GM12878 (cell line): ENCODE measurements around the gene MAD1L1. TPM values are rescaled to one million over a fixed set of nuclear protein-coding genes. Genes with fewer than 3 reads are reported as not detected.

Source experiments
- ATAC-seq: fragments of 200-7000 bp; cut with Tn5 transposase; 3 replicates; pipeline ENCODE4 v1.9.1; 2020; ENCODE audit warnings: mild to moderate bottlenecking, moderate library complexity
- BruUV-seq: library from RNA; stranded (reverse); fragments of 400-500 nt; replicated peaks from 2 replicates; lab custom pipeline; 2021; lab: Mats Ljungman, UMichigan
- CTCF ChIA-PET: fragments of 300-600 bp; sonication (Branson Sonifier 250); formaldehyde crosslinking; extraction: SDS; loops from one replicate; lab custom pipeline; 2021; ENCODE audit warnings: inconsistent platforms; lab: Yijun Ruan, JAX
- POLR2A ChIA-PET: fragments of 350-600 bp; formaldehyde crosslinking; extraction: SDS; loops from one replicate; lab custom pipeline; 2021; ENCODE audit warnings: inconsistent platforms; lab: Charles Lee
- RAD21 ChIA-PET: fragments of 300-600 bp; sonication (Branson Sonifier 250); formaldehyde crosslinking; loops from one replicate; lab custom pipeline; 2023; ENCODE audit warnings: antibody characterized with exemption; ENCODE audit not compliant: unreplicated experiment; lab: Charles Lee
- SMC1A ChIA-PET: fragments of 300-600 bp; sonication (Branson Sonifier 250); formaldehyde crosslinking; loops from one replicate; lab custom pipeline; 2023; ENCODE audit not compliant: unreplicated experiment, uncharacterized antibody; lab: Charles Lee
- DNase-seq: peaks from one replicate; pipeline ENCODE4 v3.0.0-alpha.2; 2011; ENCODE audit warnings: low read depth, low spot score
- FAIRE-seq: peaks from 3 replicates; lab custom pipeline; 2011; peaks lifted over from hg19 to GRCh38; lab: Jason Lieb, UNC
- H2AFZ ChIP-seq: 2 replicates; pipeline ENCODE4 v1.6.0; 2011; ENCODE audit warnings: low read depth, low read length, control low read depth; ENCODE audit not compliant: control insufficient read depth
- H3K27ac ChIP-seq: 2 replicates; pipeline ENCODE4 v1.5.1; 2011; ENCODE audit warnings: control low read depth; ENCODE audit not compliant: control insufficient read depth, insufficient read depth
- H3K27me3 ChIP-seq, 2 experiments: replicated peaks in 1 of 2; 2 replicates each; pipeline versions ENCODE4 v1.6.0 to v1.6.1; 2011; ENCODE audit warnings: low read length in 1 of 2; ENCODE audit not compliant: control insufficient read depth in 2 of 2, insufficient read depth in 2 of 2
- H3K36me3 ChIP-seq, 2 experiments: 2 replicates each; pipeline ENCODE4 v1.5.1; 2011; ENCODE audit warnings: low read length in 1 of 2; ENCODE audit not compliant: control insufficient read depth in 2 of 2, insufficient read depth in 2 of 2
- H3K4me1 ChIP-seq: 2 replicates; pipeline ENCODE4 v1.6.1; 2011; ENCODE audit warnings: mild to moderate bottlenecking, low read length, moderate library complexity, mixed read lengths; ENCODE audit not compliant: control insufficient read depth, insufficient read depth
- H3K4me2 ChIP-seq: 2 replicates; pipeline ENCODE4 v1.6.0; 2011; ENCODE audit warnings: control low read depth; ENCODE audit not compliant: control insufficient read depth, insufficient read depth
- H3K4me3 ChIP-seq: fragments of 200-600 bp; sonication (generic); 2 replicates; pipeline ENCODE4 v1.5.1; 2016
- H3K79me2 ChIP-seq: 2 replicates; pipeline ENCODE4 v1.6.0; 2011; ENCODE audit warnings: low read length; ENCODE audit not compliant: control insufficient read depth, insufficient read depth
- H3K9ac ChIP-seq: 2 replicates; pipeline ENCODE4 v1.8.0; 2011; ENCODE audit warnings: low read length, control low read depth, mixed read lengths; ENCODE audit not compliant: control insufficient read depth, insufficient read depth
- H3K9me3 ChIP-seq: replicated peaks from 3 replicates; pipeline ENCODE4 v1.5.1; 2011; ENCODE audit warnings: mild to moderate bottlenecking, low read length; ENCODE audit not compliant: control insufficient read depth, insufficient read depth
- H4K20me1 ChIP-seq: 2 replicates; pipeline ENCODE4 v1.6.0; 2011; ENCODE audit not compliant: control insufficient read depth, insufficient read depth
- BACH1 ChIP-seq: fragments of 450-650 bp; IDR thresholded peaks from 2 replicates; pipeline ENCODE4 v1.6.1; 2017; ENCODE audit warnings: mild to moderate bottlenecking, borderline replicate concordance
- BHLHE40 ChIP-seq, 2 experiments: fragments of 450-650 bp in 1 of 2; IDR thresholded peaks; 2 replicates each; pipeline ENCODE4 v1.6.1; 2011 to 2017; ENCODE audit warnings: low read depth in 2 of 2, borderline replicate concordance in 1 of 2, improper control_type of control experiment in 1 of 2, low read length in 1 of 2, mild to moderate bottlenecking in 1 of 2
- DPF2 ChIP-seq: fragments of 450-650 bp; IDR thresholded peaks from 2 replicates; pipeline ENCODE4 v1.6.1; 2017; ENCODE audit warnings: mild to moderate bottlenecking
- HCFC1 ChIP-seq: fragments of 150-350 bp; IDR thresholded peaks from 2 replicates; pipeline ENCODE4 v1.6.1; 2014; ENCODE audit warnings: low read length
- PAX8 ChIP-seq: fragments of 450-650 bp; IDR thresholded peaks from 2 replicates; pipeline ENCODE4 v1.6.1; 2017; ENCODE audit warnings: mild to moderate bottlenecking, moderate library complexity
- WGBS: methylation state at CpG from one replicate; pipeline ENCODE4 v1.1.6; 2016; ENCODE audit warnings: low lambda C conversion rate; ENCODE audit not compliant: insufficient replicate concordance, insufficient coverage; ENCODE audit errors: missing lambda C conversion rate; 5-methylcytosine and 5-hydroxymethylcytosine counted together
- in situ Hi-C: fragments of 300-500 bp; cut with MboI; formaldehyde crosslinking; loops from 9 replicates; pipeline ENCODE4 v1.14.3; 2018; ENCODE audit warnings: mixed read lengths
- intact Hi-C: fragments of 100-400 bp; cut with micrococcal nuclease; formaldehyde crosslinking; loops from one replicate; pipeline ENCODE4 v1.14.2; 2022; ENCODE audit not compliant: unreplicated experiment
- polyA plus RNA-seq, 11 experiments: library from polyadenylated mRNA; depleted of rRNA in 4 of 11; unstranded in 6 of 11; stranded (reverse) in 5 of 11; fragments of >200 nt; fragmentation: Nextera tagmentation in 4 of 11; fragmentation: Illumina TruSeq in 1 of 11; extraction: Ambion mirVana in 4 of 11; extraction: Trizol in 1 of 11; gene quantifications; 1 replicate in 1 of 11; 2 replicates in 10 of 11; pipeline versions ENCODE4 v1.2.1 to v1.2.3, GENCODE V29; 2011 to 2016; ENCODE audit warnings: inconsistent platforms in 2 of 11, missing spikeins in 2 of 11, low read depth in 1 of 11
- total RNA-seq, 4 experiments: library from RNA; depleted of rRNA in 3 of 4; stranded (reverse); fragments of >200 nt in 3 of 4; fragmentation: Illumina TruSeq in 1 of 4; extraction: Trizol in 1 of 4; gene quantifications; 2 replicates each; pipeline versions ENCODE4 v1.2.1 to v1.2.3, GENCODE V29; 2013 to 2021
- TF ChIP-seq, protein P1 (sequence below): fragments of 450-650 bp; formaldehyde crosslinking; IDR thresholded peaks from 2 replicates; pipeline ENCODE4 v1.4.0; 2022; ENCODE audit warnings: mild to moderate bottlenecking, moderate library complexity
- TF ChIP-seq, protein P2 (sequence below): IDR thresholded peaks from 2 replicates; pipeline ENCODE4 v1.6.1; 2012; ENCODE audit warnings: low read length, inconsistent platforms
- TF ChIP-seq, protein P3 (sequence below): IDR thresholded peaks from 2 replicates; pipeline ENCODE4 v1.6.1; 2012; ENCODE audit warnings: improper control_type of control experiment, low read depth, low read length; ENCODE audit not compliant: insufficient replicate concordance

Gene MAD1L1
- total and polyA plus RNA-seq, 10 of the 15 experiments (the other 5 are each of a cell fraction or from before 2014, with no cell fraction given): 2.2 to 76.8 (median 38.3) TPM

DNA sequence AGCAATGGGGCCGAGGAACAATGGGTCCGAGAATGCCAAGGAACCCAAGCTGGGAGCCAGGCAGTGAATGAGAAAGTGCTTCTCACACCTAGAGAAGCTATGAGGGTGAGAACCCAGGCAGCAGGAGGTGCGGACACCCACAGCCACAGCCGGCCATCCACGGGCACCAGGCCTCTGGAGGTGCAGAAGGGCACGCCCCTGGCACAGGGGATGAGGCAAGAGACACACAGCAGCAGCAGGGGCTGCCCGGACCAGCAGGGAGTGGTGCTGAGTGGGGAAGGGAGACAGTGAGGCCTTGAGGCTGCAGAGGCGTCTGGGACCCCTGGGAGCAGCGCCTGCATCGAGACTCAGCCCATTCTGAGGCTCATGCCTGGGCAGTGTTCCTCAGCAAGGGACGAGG is 135.3 kb downstream of the MAD1L1 start:
- H2AFZ ChIP-seq: no peak overlapping the region
- SMC1A ChIA-PET: no interaction called here
- H3K79me2 ChIP-seq: no peaks in the 10 kb centered on the region; the same call in 1 of the 2 replicates
- DNase-seq (no peak), ATAC-seq (no peak), FAIRE-seq (no peak)
- CTCF ChIA-PET: no interaction called here
- peaks cover 0 to 4% of the 10 kb centered on the region in 2 experiments; a peak in 2 of 4 replicates for H3K36me3 ChIP-seq
- POLR2A ChIA-PET: no interaction called here
- H4K20me1 ChIP-seq: no peaks in the 10 kb centered on the region
- H3K9me3 ChIP-seq: no peaks in the 10 kb centered on the region
- RAD21 ChIA-PET: no interaction called here
- BruUV-seq: no TSS peak
- no peak overlapping the region for H3K9ac ChIP-seq
- no peak overlapping the region for H3K27ac ChIP-seq
- TF ChIP-seq, protein P1, sequence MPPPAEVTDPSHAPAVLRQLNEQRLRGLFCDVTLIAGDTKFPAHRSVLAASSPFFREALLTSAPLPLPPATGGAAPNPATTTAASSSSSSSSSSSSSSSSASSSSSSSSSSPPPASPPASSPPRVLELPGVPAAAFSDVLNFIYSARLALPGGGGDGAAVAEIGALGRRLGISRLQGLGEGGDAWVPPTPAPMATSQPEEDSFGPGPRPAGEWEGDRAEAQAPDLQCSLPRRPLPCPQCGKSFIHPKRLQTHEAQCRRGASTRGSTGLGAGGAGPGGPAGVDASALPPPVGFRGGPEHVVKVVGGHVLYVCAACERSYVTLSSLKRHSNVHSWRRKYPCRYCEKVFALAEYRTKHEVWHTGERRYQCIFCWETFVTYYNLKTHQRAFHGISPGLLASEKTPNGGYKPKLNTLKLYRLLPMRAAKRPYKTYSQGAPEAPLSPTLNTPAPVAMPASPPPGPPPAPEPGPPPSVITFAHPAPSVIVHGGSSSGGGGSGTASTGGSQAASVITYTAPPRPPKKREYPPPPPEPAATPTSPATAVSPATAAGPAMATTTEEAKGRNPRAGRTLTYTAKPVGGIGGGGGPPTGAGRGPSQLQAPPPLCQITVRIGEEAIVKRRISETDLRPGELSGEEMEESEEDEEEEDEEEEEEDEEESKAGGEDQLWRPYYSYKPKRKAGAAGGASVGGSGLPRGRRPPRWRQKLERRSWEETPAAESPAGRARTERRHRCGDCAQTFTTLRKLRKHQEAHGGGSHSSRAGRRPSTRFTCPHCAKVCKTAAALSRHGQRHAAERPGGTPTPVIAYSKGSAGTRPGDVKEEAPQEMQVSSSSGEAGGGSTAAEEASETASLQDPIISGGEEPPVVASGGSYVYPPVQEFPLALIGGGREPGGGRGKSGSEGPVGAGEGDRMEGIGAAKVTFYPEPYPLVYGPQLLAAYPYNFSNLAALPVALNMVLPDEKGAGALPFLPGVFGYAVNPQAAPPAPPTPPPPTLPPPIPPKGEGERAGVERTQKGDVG (CRISPR knock-in tag): no peak
- TF ChIP-seq, protein P2, sequence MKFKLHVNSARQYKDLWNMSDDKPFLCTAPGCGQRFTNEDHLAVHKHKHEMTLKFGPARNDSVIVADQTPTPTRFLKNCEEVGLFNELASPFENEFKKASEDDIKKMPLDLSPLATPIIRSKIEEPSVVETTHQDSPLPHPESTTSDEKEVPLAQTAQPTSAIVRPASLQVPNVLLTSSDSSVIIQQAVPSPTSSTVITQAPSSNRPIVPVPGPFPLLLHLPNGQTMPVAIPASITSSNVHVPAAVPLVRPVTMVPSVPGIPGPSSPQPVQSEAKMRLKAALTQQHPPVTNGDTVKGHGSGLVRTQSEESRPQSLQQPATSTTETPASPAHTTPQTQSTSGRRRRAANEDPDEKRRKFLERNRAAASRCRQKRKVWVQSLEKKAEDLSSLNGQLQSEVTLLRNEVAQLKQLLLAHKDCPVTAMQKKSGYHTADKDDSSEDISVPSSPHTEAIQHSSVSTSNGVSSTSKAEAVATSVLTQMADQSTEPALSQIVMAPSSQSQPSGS: no peak
- TF ChIP-seq, protein P3, sequence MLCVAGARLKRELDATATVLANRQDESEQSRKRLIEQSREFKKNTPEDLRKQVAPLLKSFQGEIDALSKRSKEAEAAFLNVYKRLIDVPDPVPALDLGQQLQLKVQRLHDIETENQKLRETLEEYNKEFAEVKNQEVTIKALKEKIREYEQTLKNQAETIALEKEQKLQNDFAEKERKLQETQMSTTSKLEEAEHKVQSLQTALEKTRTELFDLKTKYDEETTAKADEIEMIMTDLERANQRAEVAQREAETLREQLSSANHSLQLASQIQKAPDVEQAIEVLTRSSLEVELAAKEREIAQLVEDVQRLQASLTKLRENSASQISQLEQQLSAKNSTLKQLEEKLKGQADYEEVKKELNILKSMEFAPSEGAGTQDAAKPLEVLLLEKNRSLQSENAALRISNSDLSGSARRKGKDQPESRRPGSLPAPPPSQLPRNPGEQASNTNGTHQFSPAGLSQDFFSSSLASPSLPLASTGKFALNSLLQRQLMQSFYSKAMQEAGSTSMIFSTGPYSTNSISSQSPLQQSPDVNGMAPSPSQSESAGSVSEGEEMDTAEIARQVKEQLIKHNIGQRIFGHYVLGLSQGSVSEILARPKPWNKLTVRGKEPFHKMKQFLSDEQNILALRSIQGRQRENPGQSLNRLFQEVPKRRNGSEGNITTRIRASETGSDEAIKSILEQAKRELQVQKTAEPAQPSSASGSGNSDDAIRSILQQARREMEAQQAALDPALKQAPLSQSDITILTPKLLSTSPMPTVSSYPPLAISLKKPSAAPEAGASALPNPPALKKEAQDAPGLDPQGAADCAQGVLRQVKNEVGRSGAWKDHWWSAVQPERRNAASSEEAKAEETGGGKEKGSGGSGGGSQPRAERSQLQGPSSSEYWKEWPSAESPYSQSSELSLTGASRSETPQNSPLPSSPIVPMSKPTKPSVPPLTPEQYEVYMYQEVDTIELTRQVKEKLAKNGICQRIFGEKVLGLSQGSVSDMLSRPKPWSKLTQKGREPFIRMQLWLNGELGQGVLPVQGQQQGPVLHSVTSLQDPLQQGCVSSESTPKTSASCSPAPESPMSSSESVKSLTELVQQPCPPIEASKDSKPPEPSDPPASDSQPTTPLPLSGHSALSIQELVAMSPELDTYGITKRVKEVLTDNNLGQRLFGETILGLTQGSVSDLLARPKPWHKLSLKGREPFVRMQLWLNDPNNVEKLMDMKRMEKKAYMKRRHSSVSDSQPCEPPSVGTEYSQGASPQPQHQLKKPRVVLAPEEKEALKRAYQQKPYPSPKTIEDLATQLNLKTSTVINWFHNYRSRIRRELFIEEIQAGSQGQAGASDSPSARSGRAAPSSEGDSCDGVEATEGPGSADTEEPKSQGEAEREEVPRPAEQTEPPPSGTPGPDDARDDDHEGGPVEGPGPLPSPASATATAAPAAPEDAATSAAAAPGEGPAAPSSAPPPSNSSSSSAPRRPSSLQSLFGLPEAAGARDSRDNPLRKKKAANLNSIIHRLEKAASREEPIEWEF: no peak
- TF ChIP-seq BACH1 (no peak), HCFC1 (no peak), PAX8 (no peak), DPF2 (no peak), BHLHE40 (IDR thresholded peaks at IDR 0.05; ENCODE audit: borderline replicate concordance in 1 of 2, low read depth in 2 of 2, low read length in 1 of 2) (no peak)
- H3K4me2 ChIP-seq: no peak overlapping the region
- no peak overlapping the region for H3K4me3 ChIP-seq
- intact Hi-C loops (no loop called here), in situ Hi-C loops (no loop called here)
- WGBS: 90% methylated on average over 11 of the region's 11 CpGs
- H3K4me1 ChIP-seq: peaks cover 21% of the 10 kb centered on the region
- no peaks in the 10 kb centered on the region for H3K27me3 ChIP-seq
